NCI-H524 treated with DMSO at 0.1 percent for 48 hours (cell line): ENCODE data around the gene RLBP1.
"Not testable (repeated sequence)": the region's sequence is repeated elsewhere in the genome, so short reads cannot be mapped to it uniquely, and the experiment has no call there.

Source experiments
- DNase-seq: peaks from one replicate; lab custom pipeline; 2025; lab: John Stamatoyannopoulos, UW

Gene RLBP1

GRCh38 chr15:89221543-89221942 lies at the start of gene RLBP1:
Gene RLBP1, minus strand, starts transcription at chr15:89221579. Its CDS starts 2,604 bp downstream, at chr15:89218975.
- DNase-seq, result no peak

DNA sequence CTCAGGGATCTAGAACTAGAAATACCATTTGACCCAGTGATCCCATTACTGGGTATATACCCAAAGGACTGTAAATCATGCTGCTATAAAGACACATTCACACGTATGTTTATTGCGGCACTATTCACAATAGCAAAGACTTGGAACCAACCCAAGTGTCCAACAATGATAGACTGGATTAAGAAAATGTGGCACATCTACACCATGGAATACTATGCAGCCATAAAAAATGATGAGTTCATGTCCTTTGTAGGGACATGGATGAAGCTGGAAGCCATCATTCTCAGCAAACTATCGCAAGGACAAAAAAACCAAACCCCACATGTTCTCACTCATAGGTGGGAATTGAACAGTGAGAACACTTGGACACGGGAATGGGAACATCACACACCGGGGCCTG lies 28.8 kb upstream of the RLBP1 start:
- not testable (repeated sequence) for DNase-seq

- DNase-seq, result no peak
These were observed 27.2 kb upstream of the RLBP1 start for GRCh38 chr15:89248584-89248983.

- no peak for DNase-seq
These were observed 26.1 kb upstream of the RLBP1 start for GRCh38 chr15:89247446-89247845.

GRCh38 chr15:89244574-89244903 lies 23.2 kb upstream of the RLBP1 start:
- no peak for DNase-seq

- DNase-seq, result peak; percentile 83
These were observed 22.6 kb upstream of the RLBP1 start, which contains the start of gene FANCI for GRCh38 chr15:89243691-89244573. Gene FANCI, plus strand, starts transcription at chr15:89243979. Its CDS starts 3,669 bp downstream, at chr15:89247648.

DNA sequence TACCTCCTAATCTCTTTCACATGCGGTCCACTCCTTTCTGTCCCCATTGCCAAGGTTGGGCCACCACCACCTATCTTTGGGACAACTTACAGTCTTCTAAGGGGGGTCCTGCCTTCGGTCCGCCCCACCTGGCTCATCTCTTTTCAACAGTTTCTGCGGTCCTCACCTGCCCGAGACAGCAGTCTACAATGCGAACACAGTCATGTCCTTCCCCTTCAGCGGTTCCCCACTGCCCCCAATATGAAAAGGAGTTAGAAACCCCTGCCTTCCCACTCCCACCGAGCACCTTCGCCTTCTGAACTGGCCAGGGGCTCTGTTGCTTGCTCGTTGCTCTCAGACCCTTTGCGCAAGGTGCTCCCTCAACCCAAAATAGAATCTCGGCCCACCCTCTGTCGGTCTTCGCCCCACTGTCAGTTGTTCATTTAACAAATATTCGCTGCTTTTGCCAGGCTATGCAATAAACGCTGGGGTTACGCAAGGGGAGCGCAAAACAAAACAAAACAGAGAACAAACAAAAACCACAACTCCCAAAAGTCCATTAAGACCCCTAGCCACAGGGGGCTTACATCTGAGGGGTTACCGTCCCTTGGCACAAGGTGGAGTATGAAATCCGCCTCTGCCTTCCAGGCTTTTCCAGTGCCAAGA lies 21.8 kb upstream of the RLBP1 start:
- DNase-seq, result no peak

DNA sequence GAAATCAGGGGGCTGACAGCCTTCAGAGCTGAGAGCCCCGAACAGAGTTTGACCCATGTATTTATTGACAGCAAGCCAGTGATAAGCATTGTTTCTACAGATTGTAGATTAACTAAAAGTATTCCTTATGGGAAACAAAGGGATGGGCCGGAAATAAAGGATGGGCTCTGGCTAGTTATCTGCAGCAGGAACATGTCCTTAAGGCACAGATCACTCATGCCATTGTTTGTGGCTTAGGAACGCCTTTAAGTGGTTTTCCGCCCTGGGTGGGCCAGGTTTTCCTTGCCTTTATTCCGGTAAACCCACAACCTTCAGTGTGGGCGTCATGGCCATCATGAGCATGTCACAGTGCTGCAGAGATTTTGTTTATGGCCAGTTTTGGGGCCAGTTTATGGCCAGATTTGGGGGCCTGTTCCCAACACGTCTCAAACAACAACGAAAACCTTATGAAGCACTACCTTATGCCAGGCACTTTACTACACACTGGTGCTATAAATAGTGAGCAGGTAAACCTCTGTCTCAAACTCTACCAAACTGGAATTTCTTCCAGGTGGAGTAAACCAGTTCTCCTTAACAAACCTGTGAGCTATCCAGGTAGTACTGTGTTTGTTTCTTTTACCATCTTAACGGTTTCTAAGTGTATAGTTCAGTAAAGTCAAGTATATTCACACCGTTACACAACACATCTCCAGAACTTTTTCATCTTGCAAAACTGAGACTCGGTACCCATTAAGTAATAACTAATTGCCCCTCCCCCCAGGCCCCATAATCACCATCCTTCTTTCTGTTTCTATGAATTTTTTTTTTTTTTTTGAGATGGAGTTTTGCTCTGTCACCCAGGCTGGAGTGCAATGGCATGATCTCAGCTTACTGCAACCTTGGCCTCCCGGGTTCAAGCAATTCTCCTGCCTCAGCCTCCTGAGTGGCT lies 18.8 kb upstream of the RLBP1 start:
- DNase-seq, result not testable (repeated sequence)

DNA sequence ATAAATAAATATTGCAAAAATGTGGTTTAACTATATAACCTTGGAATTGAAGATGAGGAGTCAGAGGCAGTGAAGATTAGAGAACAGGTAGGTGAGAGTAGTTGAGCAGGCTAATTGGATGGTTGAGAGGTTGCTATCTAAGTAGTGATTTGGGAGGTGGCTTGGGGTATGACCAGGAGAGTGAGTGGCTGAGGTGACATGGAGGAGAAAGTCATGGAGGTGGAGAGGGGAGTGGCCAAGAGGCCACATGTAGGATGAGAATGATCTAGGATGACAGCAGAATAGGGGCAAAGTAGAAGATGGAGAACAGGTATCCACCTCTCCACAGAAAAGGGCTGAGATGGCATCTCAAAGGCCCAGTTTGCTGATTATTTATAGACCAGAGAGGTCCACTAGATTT lies 10.5 kb upstream of the RLBP1 start:
- DNase-seq, result no peak

DNA sequence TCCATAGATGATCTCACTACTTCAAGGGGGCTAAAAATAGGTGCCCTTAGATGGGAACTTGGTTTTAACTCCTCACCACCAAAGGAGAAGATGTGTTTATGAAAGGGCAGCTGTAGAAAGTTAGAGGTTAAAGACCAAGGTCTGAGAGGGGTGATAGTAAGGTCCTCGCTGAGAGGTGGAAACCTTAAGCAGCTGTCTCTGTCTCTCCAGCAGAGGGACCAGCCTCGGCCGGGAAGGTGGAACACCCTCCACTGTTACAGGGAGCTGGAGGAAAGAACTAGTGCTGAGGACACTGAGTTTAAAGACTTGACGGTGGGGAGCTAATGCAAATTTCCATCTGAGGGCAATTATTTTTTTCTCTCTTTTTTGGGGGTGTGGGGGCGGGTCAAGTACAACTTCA lies 8.9 kb upstream of the RLBP1 start:
- no peak for DNase-seq

- DNase-seq, result no peak
These were observed 6.0 kb upstream of the RLBP1 start for GRCh38 chr15:89227425-89227824.

DNA sequence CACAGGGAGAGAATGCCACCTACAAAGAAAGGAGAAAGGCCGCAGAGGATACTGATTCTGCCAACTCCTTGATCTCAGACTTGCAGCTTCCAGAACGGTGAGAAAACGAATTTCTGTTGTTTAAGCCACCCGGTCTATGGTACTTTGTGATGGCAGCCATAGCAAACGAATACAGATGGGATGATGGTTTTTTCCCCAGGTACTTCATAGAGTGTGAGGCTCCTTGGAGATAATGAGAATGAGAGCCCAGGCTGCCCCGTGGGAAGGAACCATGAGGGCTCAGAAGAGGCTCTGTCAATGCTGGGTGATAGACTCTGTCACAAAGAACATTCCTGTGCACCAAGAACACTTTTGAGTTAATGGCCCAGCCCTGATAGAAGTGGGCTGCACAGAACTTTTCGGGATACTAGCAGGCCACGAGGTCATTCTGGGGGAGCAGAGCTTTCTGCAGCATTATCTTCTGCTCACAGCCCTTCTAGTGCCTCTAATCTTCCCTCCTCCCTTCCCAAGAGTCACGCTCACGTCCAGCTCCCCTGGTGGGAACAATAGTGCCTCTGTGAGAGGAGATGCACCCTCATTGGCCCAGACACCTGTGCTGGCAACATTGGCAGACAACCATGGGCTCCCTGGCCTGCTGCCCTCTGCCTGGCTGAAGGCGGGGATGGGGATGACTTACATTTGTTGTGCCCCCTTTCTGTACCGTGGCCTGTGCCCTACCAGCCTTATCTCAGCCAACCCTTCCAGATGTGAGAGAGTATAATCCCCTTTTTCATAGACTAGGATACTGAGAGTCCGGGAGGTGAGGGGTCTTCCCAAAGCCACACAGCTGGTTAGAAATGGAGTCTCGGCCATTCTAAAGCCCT lies 5.2 kb upstream of the RLBP1 start:
- no peak for DNase-seq

- no peak for DNase-seq
These were observed 4.2 kb upstream of the RLBP1 start for GRCh38 chr15:89225588-89225987.

DNA sequence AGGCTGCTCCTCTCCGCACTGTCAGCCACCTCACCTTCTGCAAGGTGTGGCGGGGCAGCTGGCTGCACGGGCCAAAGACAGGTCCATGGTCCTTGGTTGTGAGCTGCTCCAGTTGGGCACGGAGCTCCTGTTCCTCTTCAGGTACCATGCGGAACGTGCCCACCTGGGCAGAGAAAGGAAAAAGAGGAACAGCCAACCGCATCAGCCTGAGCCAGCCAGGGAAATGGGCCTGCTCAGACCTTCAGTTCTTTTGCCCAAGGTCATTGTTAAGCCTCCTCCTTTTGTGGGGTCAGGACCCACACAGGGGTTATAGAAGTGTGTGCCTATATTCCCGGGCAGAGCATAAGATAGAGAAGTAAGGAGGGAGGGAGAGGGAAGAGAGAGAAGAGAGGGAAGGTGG lies 2.8 kb downstream of the RLBP1 start:
- no peak for DNase-seq

DNA sequence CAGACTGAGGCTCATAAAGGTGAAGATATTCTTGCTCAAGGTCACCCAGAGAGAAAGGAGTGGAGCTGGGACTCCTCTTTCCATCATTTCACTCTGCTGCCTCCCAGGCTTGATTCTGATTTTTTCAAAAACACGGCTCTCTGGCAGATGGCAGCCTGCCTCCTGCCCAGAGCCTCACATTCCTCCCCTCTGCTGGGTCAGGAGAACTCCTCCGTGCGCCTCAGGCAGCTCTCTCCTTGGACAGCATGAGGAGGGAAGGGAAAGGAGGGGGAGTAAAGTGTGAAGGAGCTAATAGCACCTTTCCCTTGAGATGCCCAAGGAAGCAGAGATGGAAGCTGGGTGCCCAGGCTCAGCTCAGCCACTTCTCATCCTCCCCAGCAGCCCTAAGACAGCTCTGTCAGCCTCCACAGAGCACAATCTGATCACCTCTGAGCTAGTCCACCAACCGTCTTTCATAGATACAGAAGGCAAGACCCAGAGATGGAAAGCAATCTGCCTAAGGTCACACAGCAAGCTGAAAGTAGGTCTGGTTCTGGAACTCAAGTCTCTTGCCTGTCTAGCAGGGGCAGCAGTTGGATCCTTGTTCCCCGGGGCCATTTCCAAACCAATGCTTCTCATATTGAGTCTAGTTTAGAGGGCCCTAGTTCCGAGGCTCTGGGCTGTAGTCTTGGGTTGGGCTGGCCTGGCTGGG lies 3.5 kb downstream of the RLBP1 start:
- no peak for DNase-seq

- no peak for DNase-seq
These were observed 4.3 kb downstream of the RLBP1 start for GRCh38 chr15:89217031-89217430.

DNA sequence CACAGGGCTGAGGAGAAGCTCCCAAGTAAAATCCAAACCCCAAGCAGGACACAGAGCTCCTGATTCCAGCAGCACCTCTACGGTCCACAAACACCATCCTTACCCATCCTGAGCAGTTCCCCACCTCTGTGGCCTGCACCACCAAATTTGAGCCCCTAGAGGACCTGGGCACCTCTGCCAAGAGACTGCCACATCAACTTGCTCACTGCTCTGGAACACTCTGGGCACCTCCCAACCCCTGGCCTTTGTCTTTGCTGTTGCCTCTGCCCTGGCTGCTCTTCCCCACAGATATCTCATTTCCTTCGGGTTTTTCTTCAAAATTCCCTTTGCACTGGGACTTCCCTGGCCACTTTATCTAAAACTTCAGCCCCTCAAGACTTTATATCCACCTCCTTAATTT lies 5.8 kb downstream of the RLBP1 start:
- DNase-seq, result no peak

GRCh38 chr15:89211678-89212170 lies 9.7 kb downstream of the RLBP1 start:
- no peak for DNase-seq

GRCh38 chr15:89209057-89209456 lies 12.3 kb downstream of the RLBP1 start:
- no peak for DNase-seq

DNA sequence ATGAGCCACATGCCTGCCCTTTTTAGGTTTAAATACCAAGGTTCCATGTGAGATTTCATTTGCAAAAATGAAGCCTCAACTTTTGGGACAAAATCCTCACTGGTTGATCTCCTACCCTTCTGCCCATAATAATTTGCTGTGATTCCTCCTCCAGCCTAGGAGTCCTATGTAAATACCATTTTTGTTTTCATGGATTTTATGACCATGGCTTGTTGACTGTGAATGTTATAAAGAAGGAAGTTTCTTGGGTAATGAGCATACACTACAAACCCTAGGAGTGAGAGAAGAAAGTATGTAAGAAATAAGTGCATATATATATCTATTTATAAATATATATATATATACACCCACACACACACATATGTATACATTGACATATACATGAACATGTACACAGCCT lies 13.1 kb downstream of the RLBP1 start:
- no peak for DNase-seq

DNA sequence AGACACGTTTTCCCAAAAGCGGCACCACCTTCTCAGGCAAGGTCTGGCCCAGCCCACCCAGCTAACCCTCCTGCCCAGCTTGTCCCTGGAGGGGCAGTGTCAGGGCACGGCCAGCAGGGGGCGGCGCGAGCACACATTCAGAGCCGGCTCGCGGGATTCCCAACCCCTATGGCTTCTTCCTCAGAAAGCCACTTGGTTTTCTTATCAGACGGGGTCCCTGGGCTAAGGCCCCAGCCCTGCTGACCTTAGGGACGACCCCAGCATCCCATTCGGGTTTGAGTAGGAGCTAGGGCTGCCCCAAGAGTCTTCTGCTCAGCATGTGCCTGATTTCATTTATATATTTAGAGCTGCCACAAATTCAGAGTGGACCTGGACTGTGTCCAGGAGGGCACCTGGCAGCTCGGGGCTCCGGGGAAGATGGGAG lies 14.5 kb downstream of the RLBP1 start:
- no peak for DNase-seq
